GM18951 (cell line): Measurements from ENCODE around the gene DIAPH2.
A peak's percentile ranks its signal among the peaks of the same experiment; 100 is the strongest.

Experiments
- POLR2A ChIP-seq: IDR thresholded peaks from 4 replicates; pipeline ENCODE4 v1.6.1; 2011; ENCODE audit warnings: mild to moderate bottlenecking; ENCODE audit not compliant: insufficient read length, insufficient read depth; ENCODE audit errors: extremely low read depth
- in situ Hi-C: fragments of 300-500 bp; cut with MboI; formaldehyde crosslinking; loops from one replicate; pipeline ENCODE4 v1.12.0; 2022; ENCODE audit warnings: low sequenced_read_pairs, mixed read lengths, inconsistent platforms; ENCODE audit not compliant: unreplicated experiment

Gene DIAPH2

DNA sequence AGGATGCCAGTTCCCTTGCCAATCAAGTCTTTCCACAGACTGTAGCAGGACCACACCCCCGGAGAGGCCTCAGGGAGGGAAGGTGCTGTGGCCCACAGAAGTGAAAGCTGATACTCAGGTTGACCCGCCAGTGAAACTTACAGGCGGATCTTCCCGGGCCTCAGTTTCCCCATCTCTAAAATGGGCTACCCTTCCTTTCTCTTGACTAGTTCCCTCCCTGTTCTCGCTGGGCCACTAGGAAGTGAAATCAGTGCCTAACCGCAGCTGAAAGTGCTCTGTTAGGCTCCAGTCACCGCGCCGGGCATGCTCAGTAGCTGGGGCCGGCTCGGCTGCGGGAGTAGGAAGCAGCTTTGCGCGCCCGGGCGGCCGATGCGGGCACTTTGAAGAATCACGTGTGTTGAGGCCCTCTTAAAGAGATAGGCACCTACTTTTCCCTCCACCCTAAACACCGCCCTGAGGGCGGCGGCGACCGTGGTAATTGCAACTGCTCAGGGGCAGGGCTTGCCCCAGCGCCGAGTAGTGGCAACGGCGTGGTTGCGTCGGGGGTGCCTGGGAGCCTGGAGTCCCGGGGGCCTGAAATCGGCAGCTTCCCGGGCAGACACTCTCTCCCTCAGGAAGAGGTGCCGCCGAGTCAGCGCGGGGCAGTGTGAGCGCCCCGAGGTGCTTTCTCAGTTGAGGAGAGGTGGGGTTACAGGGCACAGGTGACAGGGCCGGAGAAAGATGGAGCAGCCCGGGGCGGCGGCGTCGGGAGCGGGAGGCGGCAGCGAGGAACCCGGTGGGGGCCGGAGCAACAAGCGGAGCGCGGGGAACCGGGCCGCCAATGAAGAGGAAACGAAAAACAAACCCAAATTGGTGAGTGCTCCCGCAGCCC lies at the start of gene DIAPH2:
Gene DIAPH2, plus strand, starts transcription at position 504 of the 871 bp plus-strand sequence.
- in situ Hi-C loops: no loop called here

DNA sequence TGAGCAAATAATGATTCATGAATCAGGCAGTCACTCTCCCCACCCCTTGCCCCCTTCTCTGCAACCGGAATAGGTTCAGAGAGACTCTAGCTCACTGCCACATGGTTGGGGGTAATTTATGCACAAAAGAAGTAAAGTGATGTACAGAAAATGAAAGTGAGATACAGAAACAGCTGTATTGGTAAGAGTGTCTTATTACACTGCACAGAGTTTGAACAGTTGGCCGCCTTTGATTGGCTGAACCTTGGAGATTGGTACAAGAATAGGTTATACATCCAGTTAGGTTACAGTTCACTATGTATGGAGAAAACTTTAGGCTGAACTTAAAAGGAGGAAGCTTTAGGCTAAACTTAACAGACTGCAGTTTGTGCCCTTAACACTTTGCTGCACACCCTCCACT lies 34.6 kb upstream of the DIAPH2 start:
- in situ Hi-C loops: no loop called here
- TF ChIP-seq POLR2A: no peak

More for the DNA sequence above, at the start of gene DIAPH2:
- peak; percentile 18 for TF ChIP-seq POLR2A

DNA sequence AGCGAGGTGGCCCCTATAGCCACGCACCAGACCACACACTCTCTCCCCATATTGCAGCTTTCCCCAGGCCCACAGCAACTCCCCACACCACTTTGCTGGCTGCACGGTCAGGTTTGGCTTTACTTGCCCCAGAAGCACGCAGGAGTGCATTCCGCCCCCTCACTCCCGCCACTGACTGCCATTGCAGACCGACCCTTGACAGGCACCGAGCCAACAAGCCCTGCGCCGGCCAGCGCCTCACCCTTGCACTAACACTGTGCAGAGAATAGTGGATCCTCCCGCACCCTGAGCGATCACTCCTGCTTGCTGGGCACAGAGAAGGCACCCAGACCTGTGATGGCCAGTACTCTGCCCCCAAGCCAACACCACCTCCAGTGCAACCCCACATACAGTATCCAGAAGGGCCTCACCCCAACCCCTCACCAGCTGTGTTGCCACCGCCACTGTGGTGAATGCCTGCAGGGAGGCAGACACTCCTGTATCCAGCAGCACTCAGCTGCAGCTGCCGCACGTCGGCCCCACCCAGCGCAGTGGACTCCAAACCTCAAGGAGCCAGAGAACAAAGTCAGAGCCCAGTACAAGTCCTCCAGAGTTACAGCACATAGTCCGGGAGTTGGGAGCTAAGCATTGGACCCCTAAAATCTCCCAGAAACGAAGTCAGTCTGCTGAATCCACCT lies 28.6 kb upstream of the DIAPH2 start:
- TF ChIP-seq POLR2A: no peak

DNA sequence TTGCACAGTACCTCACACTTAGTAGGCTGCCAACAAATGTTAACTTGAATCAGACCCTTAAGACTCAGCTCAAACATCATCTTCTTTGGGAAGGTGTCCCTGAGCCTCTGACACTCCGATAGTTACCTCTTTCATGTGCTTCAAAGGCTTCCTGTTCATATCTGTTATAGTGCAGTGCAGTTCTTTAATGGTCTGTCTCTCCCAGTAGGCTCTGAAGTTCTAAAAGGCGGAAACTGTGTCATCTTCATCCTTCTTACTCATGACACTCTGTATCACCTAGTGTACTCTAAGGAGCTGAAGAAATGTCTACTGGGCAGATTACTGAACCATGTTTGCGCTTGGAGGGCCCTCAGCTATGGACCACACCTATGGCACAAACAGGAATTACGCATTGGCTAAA lies 2.1 kb upstream of the DIAPH2 start:
- in situ Hi-C loops: no loop called here
- TF ChIP-seq POLR2A: no peak

More for the DNA sequence above, 28.6 kb upstream of the DIAPH2 start:
- in situ Hi-C loops: no loop called here

DNA sequence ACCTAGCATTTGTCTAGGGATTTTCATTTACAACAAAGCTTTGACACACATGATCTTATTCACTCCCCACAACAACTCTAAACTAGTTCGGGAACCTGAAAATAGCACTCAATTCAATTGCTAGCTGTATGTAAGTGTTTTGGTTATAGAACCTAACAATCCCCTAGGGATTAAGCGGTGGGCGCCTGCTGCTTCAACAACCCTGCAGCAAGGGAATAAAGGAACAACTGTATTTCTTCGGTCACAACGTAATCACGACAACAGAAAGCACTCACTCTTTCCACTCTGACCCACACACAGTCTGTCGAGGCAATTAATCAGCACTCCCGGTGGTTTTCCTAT lies 674 bp upstream of the DIAPH2 start:
- in situ Hi-C loops: no loop called here
- TF ChIP-seq POLR2A: no peak

DNA sequence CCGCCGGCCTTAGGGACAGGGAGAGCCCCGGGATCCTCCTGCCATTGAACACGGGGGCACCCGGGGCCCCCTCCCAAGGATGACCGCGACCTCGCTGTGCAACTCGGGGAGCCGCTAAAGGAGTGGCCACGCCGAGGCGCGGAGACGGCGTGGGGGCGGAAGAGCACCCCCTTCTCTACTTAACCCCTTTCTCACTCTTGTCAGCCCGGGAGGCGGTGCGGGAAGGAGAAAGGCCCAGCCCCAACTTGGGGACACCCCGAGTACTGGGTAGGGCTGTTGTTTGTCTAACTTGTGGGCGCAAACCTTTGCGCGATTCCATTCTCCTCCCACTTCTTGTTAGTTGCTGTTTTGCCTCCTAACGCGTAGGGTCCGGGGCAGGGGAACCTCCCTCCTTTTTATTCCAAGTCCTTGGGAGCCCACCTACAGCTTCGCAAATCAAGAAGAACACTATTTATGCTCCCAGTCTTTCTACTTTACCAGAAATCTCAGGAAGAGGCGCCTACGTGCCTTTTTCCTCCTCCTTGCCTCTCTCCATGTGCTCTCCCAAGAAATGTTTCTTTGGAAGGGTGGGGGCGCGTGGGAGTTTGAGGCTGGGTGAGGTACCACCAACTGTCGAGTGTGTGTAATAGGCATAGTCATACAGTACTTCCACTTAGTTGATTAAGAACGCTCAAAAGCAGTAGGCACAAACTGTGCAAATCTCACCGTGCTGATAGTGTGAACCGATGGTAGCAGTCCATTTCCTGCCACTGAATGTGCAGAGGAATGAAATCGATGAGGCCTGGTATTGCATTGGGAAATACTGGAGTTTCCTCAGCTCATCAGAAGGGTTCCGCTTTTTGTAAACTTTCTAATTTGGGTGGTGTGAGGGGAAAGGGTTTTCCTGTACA lies 813 bp downstream of the DIAPH2 start:
- in situ Hi-C loops: no loop called here
- TF ChIP-seq POLR2A: peak; percentile 38

DNA sequence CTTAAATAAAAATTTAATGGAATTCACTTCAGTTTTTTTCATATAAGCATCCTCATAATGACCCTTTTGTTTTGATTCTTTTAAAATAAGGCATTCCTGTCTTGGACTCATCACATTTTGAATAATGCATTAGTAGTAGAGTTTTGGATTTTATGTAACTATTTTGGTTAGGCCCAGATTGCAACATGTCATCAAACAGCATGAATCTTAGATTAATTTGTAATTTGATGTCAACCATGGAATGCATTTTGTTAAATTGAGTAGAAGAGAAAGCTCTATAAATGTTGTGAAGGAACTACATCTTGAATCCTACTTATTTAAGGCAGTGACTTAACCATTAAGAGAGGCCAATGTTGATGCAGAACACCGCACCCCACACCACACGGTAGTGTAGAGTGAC lies 3.1 kb downstream of the DIAPH2 start:
- in situ Hi-C loops: no loop called here
- no peak for TF ChIP-seq POLR2A

DNA sequence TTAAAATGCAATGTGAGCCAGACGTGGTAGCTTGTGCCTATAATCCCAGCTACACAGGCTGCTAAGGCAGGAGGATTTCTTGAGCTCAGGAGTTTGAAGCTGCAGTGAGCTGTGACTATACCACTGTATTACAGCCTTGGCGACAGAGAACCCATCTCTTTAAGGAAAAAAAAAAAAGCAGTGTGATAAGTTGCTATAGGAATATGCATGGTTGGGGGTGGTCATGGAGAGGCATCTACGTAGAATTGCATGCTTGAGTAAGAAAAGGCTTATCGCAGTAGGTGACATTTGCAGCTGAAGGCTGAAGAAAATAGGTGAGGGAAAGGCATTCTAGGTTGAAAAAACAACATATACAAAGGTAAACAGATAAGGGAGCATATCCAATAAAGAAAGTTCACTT lies 4.1 kb downstream of the DIAPH2 start:
- no peak for TF ChIP-seq POLR2A

DNA sequence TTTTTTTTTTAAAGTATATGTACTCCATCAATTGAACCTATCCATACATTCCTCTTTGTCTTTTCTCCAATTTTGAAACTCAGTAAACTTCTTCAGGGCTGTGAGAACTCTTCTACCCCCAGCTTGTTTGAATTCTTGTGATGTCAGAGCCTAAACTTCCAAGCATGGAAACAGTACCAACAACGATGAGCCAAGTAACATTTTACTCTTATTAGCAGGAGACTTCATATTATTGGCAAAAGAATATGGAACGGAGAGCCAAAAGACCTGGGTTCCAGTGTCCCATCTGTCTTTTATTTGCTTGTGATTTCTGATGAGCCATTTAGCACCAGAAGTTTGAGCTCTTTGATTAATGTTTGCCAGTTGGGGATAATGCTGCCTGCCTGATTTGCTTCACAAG lies 5.3 kb downstream of the DIAPH2 start:
- TF ChIP-seq POLR2A: no peak
- in situ Hi-C loops: no loop called here

More for the DNA sequence above, 4.1 kb downstream of the DIAPH2 start:
- in situ Hi-C loops: no loop called here

DNA sequence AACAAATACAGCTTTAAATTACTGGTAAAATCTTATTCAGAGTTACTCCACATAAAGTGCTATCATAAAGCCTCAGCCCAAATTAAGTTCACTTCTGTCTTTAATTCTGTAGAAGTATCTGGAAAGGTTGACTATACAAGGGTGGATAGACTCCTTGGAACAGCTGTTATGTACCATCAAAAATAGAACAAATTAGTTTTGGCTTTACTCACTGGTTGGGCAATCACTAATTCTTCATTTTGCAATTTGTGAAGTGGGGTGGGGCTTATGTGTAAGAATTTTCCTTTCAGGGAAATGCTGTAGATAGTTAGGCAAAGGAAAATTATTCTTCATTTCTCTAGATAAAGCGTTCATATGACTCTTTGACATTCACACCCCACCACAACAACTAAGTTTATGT lies 7.8 kb downstream of the DIAPH2 start:
- TF ChIP-seq POLR2A: no peak
- in situ Hi-C loops: no loop called here

DNA sequence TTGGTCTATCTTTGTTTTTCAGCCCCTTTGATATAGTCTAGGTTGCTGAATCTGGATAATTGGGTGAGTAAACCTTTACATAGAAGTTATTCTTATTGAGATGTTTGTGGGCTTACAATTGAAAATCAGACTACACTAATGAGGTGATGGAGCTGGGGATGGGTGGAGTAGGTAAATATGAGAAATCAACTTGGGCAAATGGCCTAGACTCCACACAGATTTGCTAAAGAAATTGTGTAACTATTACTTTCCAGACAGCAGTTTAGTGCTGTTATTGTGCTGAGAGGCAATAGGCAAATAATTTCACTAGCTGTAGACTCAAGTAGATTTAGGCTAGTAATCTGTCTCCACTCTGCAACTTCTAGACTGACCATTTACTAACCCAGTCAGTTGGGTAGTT lies 8.2 kb downstream of the DIAPH2 start:
- no peak for TF ChIP-seq POLR2A
- in situ Hi-C loops: no loop called here

DNA sequence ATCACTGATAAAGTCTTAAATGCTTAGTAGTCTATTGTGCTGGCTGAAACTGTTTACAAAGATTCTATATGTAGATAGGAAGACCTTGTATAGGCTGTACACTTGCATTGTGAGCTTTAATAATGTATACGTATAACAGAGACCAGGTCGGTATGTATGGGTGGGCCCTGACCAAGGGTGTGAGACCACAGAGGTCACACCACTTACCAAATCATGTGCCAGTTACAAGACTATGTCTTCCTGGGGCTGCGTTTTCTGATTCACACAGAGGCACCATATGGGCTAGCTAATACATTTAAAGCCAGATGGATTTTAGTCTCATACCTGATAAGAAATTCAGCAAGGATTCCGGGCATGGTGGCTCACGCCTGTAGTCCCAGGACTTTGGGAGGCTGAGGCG lies 8.8 kb downstream of the DIAPH2 start:
- TF ChIP-seq POLR2A: no peak

DNA sequence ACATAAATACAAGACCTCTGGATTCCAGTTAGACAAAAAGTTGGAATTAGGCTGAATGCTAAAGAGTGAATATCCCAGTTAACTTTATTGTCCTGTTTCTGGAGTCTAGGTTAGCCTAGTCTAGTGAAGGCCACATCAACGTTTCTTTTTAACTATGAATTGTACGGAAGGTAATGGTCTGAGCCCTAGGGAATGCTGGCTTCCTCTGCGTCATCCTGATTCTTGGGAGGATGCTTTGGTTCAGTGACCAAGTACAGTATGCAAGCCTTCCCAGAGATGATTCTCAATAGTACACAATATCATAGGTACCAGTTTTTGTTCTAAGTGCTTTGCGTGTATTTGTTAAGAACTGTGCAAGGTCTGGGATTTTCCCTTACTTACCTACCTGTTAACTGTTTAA lies 11.8 kb downstream of the DIAPH2 start:
- in situ Hi-C loops: no loop called here
- no peak for TF ChIP-seq POLR2A

More for the DNA sequence above, 8.8 kb downstream of the DIAPH2 start:
- in situ Hi-C loops: no loop called here

DNA sequence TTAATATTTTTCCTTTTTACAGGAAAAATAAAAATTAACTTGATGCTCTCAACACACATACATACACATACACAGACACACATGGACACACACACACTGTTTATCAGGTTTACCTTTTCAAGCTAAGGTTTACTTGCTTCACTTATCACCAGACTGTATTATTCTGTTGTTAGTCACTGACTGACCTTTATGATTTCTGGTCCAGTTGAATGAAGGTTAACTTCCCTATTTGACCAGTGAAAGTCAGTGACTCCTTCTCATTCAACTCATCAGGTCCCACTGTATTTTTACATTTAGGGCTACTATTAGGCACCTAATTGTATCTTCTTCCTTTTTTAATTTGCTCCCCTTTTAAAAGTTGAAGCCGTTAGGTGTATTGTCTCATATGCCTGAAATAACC lies 16.0 kb downstream of the DIAPH2 start:
- no peak for TF ChIP-seq POLR2A
- in situ Hi-C loops: no loop called here

DNA sequence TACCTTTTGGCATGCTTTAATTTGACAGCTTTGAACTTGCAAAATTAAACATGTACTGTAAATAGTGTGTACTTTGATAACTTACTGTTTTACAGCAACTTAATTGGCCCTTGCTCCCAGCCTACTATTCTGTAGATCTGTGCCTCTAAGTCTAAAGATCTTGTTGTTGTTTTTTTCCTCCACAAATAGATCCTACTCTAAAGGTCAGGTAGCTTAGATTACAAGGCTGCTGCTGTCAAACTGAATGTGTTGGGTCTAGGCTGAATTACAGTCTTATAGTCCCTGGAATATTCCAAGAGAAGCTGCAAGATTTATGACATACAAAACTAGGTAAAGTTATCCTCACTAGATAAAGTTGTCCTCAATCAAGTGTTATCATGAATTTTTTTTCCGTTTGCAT lies 18.7 kb downstream of the DIAPH2 start:
- TF ChIP-seq POLR2A: no peak
- in situ Hi-C loops: no loop called here
